Breast epithelium (tissue), 3 donors: Measurements from ENCODE around the gene FLOT1.
"Not testable (repeated sequence)": the region's sequence is repeated elsewhere in the genome, so short reads cannot be mapped to it uniquely, and the experiment has no call there.

Source experiments
- CTCF ChIP-seq, 3 donors: fragments of 450-650 bp; IDR thresholded peaks; one replicate each; pipeline ENCODE4 v1.5.1; 2016 to 2017; ENCODE audit warnings: antibody characterized with exemption in 3 of 3, mild to moderate bottlenecking in 3 of 3, moderate library complexity in 3 of 3
- POLR2A ChIP-seq: fragments of 450-650 bp; IDR thresholded peaks from one replicate; pipeline ENCODE4 v1.6.1; 2016; ENCODE audit warnings: antibody characterized with exemption, mild to moderate bottlenecking, moderate library complexity
- POLR2AphosphoS5 ChIP-seq, 3 donors: sonication (generic); formaldehyde crosslinking; IDR thresholded peaks; one replicate each; pipeline ENCODE4 v1.6.1; 2017; ENCODE audit warnings: antibody characterized with exemption in 3 of 3

DNA sequence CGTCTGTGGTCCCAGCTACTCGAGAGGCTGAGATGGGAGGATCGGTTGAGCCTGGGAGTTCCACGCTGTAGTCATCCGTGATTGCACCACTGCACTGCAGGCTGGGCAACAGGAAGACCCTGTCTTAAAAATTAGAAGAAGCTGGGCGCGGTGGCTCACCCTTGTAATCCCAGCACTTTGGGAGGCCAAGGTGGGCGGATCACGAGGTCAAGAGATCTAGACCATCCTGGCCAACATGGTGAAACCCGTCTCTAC, 20.5 kb downstream of the FLOT1 start:
- TF ChIP-seq CTCF (IDR thresholded peaks at IDR 0.05); POLR2AphosphoS5 (IDR thresholded peaks at IDR 0.05); POLR2A: not testable (repeated sequence)
